Sciatic nerve (tissue), 2 donors: Measurements from ENCODE around the gene WFIKKN2. TPM values are rescaled to one million over a fixed set of nuclear protein-coding genes. Genes with fewer than 3 reads are reported as not detected.
"Not testable (repeated sequence)": the region's sequence is repeated elsewhere in the genome, so short reads cannot be mapped to it uniquely, and the experiment has no call there.

Source experiments
- ATAC-seq: fragments of 200-7000 bp; cut with Tn5 transposase; one replicate; pipeline ENCODE4 v1.9.1; 2020; ENCODE audit warnings: mild to moderate bottlenecking, moderate library complexity
- DNase-seq: peaks from one replicate; pipeline ENCODE4 v3.0.0-alpha.2; 2020; ENCODE audit warnings: low spot score
- intact Hi-C: fragments of 100-400 bp; cut with DNase I; formaldehyde crosslinking; loops from one replicate; pipeline ENCODE4 v1.14.2; 2022
- total RNA-seq: library from RNA; stranded (reverse); fragmentation: NEBNext Ultra II Directional; extraction: Animal tissue kit (Norgen Biotek cat#: 25700); gene quantifications from one replicate; pipeline ENCODE4 v1.2.1, GENCODE V29; 2021
- donor health status: DM: no; HTN: no; CAD: no.
- donor health status: DM: no; HTN: no; CAD: no.

WFIKKN2 gene
- total RNA-seq, 1 donor from 2014 or later = 2.0 TPM

DNA sequence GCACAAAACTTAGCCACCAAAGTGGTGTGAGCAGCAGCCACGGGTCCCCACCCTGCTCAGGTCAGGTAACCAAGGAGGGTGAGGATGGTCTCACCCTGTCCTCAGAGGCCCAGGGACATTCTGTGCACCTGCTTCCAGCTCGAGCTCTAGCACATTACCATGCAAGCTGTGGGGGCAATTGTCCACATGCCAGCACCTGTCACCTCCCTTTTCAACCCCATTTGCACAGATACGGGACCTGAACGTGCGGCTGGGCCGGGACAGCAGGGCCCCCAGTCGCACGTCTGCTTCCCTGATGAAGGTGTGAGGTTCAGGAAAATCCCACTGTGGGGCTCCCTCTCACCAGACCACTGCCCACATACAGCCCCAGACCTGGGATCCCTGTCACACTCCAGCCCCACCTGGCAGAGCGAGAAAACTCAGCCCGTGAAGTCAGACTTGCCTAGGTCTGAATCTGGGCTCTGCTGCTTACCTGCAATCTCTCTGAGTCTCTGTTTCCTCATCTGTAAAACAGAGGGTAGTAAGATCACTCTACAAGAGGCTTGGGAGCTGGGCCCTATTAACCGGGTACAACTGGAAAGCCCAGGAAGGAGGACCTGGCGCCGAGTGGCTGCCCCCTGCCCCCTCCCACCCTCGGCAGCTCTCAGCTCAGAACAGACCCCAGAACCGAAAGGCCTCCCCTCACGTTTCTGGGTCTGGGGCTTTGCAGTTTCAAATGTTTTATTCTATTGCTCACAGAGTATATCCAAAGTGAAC lies 7.9 kb downstream of the WFIKKN2 start:
- intact Hi-C loops = loop anchor here (5.0 kb wide), 1 partner anchor 296 kb away; the partner anchor contains the start of gene SPATA20
- DNase-seq (no peak), ATAC-seq (no peak)

DNA sequence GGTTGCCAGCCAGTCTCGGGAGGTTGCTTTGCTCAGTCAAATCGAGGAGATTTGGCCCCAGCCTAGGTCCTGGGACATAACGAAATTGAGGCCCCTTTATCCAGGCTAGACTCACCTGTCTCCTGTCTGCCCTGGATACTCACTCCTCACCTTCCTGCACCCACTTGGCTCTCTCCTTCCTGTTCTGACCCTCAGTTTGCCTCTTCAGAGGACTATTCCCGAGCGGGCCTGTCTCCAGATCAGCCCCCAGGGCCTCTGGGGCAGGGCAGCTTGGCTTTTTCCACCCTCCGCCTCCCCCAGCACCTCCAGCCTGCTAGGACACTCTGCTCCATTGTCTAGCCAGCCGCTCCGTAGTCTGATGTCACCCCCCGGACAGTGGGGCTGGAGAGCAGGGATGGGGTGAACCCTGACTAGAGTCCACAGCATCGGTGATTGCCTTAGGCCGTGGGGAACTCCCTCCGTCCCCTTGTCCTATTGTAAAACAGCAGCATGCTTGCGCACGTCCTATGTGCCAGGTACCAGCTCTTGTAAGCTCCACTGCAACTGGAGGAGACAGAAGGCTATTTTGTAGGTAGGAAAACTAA lies 8.8 kb downstream of the WFIKKN2 start:
- ATAC-seq (no peak), DNase-seq (no peak)
- intact Hi-C loops = loop anchor here (5.0 kb wide), 1 partner anchor 297 kb away; the partner anchor contains the start of gene SPATA20

DNA sequence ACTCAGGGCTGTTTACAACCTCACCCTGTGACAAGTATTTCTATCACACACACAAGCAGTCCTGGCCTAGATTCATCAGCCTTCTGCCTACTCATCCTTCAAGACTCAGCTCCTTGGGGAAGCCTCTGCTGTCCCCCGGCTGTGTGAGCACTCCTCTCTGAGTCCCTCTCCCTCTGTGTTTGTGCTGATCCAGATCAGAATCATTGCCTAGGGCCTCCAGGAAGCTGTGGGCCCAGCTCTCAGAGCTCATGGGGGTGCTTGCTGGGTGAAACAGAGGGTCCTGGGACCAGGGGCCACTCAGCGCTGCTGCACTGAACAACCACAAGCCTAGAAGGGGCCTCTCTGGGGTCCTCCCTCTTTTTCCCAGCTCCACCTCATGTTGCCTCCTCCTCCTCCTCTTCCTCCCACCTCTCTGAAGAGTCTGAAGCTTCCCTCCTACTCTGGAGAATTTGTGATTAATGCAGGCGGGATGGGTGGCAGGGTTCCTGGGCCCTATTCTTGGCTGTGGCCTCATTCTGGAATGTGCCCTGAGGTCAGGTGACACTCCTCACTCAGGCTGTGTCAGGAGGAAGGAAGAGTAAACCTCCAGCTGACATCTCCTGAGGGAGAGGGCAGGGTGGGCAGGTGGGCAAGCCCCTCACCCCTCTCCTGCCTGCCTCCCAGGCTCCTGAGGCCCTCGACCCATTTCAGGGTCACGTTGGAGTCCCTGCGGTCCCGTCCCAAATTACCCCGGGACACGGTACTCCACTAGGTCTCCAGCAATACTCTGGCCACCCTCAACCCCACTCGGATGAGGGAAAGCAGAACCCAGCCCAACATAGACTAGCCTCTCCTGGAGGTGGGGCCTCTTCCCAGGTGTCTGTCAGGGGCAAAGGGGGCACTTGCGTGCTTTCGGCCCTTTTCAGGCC lies 10.1 kb downstream of the WFIKKN2 start:
- intact Hi-C loops = no loop called here
- no peak for DNase-seq
- ATAC-seq = no peak

DNA sequence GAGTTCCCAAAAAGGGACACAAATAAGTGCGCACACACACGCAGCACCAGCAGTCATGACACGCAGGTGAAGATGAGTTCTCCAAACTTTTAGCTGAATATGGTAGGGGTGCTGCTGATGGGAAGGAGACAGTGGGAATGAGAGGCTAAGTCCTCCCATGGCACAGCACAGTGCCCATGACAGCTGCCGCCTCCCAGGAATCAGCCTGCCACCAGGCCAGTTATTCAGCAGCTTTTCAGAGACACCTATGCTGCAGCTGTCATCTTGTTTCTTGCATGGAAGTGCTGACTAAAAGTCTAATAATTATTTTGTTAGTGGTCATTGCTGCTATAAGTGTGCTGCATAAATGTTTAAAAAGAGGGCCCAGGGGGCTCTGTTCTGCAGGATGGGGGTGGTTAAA lies 12.2 kb downstream of the WFIKKN2 start:
- DNase-seq (no peak), ATAC-seq (no peak)
- intact Hi-C loops = no loop called here

DNA sequence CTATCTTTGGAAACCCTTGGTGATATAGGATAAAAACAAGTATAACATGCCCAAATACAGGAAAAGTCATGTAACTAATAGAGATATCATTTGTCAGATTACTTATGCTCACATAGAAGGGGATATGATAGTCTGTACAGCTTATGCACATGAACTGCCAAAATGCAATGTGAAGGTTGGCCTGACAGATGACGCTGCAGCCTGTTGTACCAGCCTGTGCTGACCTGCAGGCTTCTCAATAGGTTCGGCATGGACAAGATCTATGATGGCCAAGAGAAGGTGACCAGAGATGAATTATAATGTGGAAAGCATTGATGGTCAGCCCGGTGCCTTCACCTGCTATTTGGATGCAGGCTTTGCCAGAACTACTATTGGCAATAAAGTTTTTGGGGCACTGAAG lies 12.7 kb downstream of the WFIKKN2 start:
- intact Hi-C loops = no loop called here
- DNase-seq (no peak), ATAC-seq (no peak)

DNA sequence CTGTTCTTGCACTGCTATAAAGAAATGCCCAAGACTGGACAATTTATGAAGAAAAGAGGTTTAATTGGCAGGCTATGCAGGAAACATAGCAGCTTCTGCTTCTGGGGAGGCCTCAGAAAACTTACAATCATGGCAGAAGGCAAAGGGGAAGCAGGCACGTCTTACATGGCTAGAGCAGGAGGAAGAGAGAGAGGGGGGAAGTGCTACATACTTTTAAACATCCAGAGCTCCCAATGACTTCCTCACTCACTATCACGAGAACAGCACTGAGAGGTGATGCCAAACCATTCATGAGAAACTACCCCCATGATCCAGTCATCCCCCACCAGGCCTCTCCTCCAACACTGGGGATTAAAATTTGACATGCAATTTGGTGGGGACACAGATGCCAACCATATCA lies 13.3 kb downstream of the WFIKKN2 start:
- no peak for DNase-seq
- intact Hi-C loops = no loop called here

DNA sequence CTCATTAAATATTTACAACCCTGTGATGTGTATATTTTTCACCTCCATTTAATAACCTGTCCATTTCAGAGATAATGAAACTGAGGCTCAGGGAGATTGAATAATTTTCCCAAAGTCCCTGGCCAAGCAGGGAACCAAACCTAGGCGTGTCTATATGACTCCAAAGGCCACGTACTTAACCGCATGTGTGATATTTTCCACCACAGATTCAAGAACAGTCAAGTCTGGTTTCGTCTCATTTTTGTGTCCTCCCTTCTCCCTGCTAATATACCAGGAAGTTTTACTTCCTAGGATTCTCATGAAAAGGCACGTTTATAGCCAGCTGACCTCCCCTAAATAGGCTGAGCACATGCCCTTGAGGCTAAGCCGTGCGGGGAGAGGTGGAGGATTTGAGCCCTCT lies 15.3 kb downstream of the WFIKKN2 start:
- no peak for DNase-seq
- ATAC-seq = no peak
- intact Hi-C loops = loop anchor here (5.0 kb wide), 1 partner anchor 102 kb away; no protein-coding TSS in a partner anchor

More for the DNA sequence above, 13.3 kb downstream of the WFIKKN2 start:
- ATAC-seq = no peak

DNA sequence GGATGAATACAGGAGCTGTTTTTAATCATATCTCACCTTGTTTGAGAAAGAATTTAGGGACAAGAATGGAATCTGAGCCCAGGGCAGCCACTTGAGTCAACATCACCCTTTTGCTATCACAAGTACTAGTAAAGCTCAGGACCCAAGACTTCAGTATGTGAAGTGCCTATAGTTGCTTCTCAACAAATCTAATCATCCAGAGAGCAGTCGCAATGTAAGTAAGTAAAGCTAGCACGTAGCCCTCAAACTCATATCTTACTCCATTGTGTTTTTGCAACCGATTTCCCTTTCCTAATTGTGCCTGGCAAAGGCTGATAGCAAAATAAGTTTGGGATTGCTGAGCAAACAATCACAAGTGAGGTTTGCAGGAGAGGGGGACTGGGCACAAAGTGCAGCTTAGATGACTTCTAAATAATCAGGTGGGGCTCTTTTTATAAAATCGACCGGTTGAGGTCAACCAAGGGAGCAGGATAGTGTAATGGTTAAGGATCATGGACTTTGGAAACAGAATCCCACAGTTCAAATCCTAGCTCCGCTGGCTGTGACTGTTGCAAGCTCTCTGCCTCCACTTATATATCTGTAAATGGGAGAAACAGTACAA lies 17.7 kb downstream of the WFIKKN2 start:
- no peak for ATAC-seq
- no peak for DNase-seq
- intact Hi-C loops = loop anchor here (5.0 kb wide), 1 partner anchor 99 kb away; no protein-coding TSS in a partner anchor

DNA sequence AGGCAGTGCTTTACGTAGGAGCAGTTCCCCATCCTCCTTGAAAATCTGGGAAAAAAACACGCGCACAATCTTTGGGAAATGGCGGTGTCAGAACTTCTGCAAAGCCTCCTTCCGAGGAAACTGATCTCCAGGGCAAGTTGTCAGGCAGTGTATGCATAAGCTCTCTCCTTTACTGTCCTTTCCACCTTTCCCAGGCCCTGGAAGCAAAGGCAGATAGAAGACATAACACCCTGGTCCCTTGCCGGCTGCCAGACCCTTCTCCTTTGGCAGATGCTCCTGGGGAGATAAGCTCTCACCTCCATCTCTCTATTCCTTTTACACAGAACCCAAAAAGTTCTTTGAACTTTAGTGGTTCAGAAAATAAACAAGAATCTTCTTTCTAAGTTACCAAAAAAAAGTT lies 18.4 kb downstream of the WFIKKN2 start:
- ATAC-seq = no peak
- no peak for DNase-seq
- intact Hi-C loops = loop anchor here (5.0 kb wide), 1 partner anchor 99 kb away; no protein-coding TSS in a partner anchor

DNA sequence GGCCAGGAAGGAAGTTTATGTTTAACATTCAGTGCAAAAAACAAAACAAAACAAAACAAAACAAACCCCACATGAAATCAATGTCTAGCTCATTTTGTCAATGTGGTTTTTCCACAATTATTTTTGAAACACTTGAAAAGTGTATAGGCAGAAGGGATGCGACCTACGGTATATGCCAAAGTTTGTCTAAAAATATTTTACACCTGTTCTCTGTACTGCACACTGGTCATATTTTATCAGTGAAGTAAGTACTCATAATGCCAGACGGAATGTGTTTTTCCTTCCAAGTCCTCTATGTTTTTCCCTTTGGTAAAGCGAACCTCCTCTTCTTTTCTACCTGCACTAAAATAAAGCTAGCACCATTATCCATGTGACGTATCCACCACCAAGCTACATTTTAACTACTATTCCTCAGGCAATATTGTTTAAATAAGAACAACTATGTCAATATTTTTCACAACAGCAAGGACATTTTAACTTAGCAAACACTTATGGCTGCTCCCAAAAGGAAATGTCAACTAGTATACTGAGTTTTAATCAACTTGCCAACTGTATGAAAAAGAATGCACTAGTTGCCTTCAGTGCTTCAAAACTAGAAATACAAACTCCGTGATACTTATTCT lies 20.4 kb downstream of the WFIKKN2 start:
- ATAC-seq (no peak), DNase-seq (no peak)
- intact Hi-C loops = no loop called here

DNA sequence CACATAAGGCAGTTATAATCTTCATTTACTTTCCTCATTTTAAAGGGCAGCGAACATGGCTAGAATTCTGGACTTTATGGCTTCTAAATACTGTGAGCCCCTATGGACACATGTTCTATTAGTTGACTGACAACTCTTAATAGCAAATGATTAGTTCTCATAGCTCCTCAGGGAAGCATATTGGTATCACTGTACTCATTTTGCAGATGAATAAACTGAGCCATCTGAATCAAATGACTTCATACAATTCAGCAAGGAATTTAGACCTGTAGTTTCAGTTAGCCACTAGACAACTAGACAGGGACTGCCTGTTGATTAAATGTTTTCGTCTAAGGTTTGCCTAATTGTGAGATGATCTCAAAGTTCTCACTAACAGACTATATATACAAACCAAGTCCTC lies 21.0 kb downstream of the WFIKKN2 start:
- intact Hi-C loops = no loop called here
- ATAC-seq (no peak), DNase-seq (no peak)

DNA sequence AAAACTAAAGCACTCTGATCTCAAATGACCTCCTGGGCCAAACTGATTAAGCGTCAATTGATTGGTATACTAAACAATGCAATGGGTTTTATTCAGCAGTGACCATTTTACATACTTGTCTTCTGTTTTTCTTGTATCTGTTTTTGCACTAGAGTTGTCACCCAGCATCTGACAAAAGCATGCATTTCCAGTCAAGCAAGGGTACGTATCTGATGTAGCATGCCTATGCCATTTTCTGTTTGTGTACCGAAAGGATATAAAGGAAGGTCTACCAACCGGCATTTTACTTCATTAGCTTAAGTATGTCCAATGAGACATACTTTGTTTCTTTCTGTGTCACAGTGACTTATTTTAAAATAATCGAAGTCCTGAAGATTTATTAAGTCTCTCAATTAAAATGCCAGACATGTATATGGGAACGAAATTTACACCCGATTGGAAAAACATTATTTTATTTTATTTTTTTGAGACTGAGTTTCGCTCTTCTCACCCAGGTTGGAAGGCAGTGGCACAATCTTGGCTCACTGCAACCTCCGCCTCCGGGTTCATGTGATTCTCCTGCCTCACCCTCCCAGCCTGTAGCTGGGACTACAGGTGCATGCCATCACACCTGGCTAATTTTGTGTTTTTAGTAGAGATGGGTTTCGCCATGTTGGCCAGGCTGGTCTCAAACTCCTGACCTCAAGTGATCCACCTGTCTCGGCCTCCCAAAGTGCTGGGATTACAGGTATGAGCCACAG lies 23.3 kb downstream of the WFIKKN2 start:
- no peak for ATAC-seq
- intact Hi-C loops = no loop called here
- no peak for DNase-seq

DNA sequence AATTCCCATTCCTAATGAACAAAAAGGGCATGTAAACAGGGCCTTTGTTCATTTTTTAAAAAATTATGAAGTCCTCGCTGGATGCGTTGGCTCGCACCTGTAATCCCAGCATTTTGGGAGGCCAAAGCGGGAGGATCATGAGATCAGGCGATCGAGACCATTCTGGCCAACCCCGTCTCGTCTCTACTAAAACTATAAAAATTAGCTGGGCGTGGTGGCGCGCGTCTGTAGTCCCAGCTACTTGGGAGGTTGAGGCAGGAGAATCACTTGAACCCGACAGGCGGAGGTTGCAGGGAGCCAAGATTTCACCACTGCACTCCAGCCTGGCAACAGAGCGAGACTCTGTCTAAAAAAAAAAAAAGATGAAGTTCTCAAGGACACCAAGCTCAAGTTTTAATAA lies 24.3 kb downstream of the WFIKKN2 start:
- not testable (repeated sequence) for ATAC-seq, DNase-seq
- intact Hi-C loops = loop anchor here (5.0 kb wide), 1 partner anchor 88 kb away; no protein-coding TSS in a partner anchor

DNA sequence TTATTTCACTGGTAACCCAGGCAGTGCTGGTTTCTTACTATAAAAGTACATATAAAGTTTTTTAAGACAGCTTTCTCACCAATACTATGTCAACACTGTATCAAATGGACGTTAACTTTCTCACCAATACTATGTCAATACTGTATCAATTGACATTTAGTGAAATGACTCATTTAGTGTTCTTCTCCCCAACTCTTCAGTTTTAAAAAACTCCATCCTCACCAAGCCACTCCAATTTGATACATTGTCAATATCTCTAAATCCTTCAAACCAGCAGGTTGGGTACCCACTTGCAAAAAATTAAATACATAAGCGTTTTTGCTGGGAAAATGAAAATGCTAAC lies 25.9 kb downstream of the WFIKKN2 start:
- intact Hi-C loops = loop anchor here (5.0 kb wide), 1 partner anchor 86 kb away; no protein-coding TSS in a partner anchor
- ATAC-seq (no peak), DNase-seq (no peak)

DNA sequence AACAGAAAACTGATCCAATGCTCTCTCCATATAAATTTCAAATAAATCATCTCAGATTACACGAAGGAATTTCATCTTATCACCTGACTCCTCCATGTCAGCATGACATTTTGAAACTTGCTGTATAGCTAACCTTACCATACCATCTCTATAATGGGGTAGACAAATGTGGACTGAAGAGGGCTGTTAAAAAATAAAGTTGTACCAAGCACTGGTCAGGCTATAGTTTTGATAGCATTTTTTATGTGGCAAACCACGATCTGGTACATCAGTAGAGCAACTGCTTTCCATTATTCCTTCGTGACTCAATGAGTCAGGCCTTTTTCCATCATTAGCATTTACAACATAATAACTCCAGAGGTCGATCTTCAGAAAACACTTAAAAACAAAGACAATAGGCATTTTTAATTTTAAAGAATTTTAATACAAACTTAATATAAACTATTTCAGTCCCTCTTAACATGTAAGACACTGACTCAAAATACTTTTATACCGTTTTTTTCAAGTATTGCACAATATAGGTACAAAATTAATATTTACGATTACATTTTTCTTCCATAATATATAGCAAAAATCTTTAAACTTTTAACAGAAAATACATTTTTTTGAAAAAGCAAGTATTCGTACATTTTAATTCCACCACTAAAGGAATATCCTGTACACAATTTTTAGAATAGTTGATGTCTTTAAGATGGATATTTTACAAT lies 26.6 kb downstream of the WFIKKN2 start:
- DNase-seq (no peak), ATAC-seq (no peak)
- intact Hi-C loops = loop anchor here (5.0 kb wide), 1 partner anchor 85 kb away; no protein-coding TSS in a partner anchor

DNA sequence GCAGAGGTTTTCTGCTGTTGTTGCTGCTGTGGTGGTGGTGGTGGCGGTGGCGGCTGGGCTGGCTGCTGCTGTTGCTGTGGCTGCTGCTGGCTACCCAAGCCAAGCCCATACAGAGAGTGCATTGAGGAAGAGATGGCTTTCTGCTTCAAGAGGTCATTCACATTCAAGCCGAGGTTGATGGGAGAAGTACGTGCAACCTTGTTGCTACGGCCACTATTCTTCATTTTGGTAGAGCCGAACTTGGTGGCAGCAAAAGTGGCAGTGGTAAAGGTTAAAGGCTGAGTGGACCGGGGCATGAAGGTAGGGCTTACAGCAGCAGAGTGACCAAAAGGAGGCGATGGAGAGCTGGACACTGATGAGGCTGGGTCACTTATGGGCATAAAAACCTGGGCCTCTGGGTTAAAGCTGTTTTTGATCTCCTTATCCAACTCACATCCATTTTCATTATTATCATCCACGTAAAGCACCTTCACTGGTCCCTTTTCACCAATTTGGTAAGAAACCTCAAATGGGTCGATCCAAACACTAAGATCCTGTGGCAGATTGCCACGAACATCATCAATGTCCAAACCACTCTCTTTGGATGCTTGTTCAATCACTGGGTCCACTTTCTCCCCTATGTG lies 27.9 kb downstream of the WFIKKN2 start:
- intact Hi-C loops = loop anchor here (5.0 kb wide), 1 partner anchor 84 kb away; no protein-coding TSS in a partner anchor
- ATAC-seq (no peak), DNase-seq (peak; percentile 71)

DNA sequence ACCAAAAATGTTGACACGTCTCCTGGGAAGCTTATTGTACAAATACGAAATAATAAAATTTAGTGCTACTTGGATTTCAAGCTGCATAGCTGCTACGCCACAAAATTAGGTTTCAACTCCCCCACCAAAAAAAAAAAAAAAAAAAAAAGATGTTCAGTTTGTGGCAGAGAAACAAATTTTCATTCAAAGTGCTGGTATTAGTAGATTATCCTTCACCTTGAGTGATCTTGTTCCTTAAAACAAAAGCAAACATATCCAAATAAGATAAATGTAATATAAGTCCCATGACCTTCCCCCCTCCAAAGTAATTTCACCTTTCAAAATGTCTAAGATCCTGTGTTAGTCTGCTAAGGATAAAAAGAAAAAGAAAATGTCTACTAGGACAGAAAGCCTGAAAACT lies 28.5 kb downstream of the WFIKKN2 start:
- ATAC-seq = no peak
- intact Hi-C loops = loop anchor here (5.0 kb wide), 1 partner anchor 83 kb away; no protein-coding TSS in a partner anchor
- no peak for DNase-seq
